Measurements from ENCODE around the gene SLC1A2.

The SLC1A2 gene

GRCh38 chr11:35402751-35403660 is 16.4 kb downstream of the SLC1A2 start:
- no peak for DNase-seq (ENCODE audit: extremely low read depth, insufficient read length)
- TF ChIP-seq, protein P1, sequence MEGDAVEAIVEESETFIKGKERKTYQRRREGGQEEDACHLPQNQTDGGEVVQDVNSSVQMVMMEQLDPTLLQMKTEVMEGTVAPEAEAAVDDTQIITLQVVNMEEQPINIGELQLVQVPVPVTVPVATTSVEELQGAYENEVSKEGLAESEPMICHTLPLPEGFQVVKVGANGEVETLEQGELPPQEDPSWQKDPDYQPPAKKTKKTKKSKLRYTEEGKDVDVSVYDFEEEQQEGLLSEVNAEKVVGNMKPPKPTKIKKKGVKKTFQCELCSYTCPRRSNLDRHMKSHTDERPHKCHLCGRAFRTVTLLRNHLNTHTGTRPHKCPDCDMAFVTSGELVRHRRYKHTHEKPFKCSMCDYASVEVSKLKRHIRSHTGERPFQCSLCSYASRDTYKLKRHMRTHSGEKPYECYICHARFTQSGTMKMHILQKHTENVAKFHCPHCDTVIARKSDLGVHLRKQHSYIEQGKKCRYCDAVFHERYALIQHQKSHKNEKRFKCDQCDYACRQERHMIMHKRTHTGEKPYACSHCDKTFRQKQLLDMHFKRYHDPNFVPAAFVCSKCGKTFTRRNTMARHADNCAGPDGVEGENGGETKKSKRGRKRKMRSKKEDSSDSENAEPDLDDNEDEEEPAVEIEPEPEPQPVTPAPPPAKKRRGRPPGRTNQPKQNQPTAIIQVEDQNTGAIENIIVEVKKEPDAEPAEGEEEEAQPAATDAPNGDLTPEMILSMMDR (IDR thresholded peaks at IDR 0.05; ENCODE audit: insufficient read depth, low read length, poor library complexity, severe bottlenecking) = no peak
- H3K4me3 ChIP-seq (replicated peaks; ENCODE audit: low read depth, low read length) = no peak overlapping the region
- no peaks in the 10 kb centered on the region; the same call in 1 of the 2 replicates for H3K27me3 ChIP-seq (replicated peaks; ENCODE audit: control insufficient read depth, insufficient read depth, low read length)
- no peaks in the 10 kb centered on the region for H3K36me3 ChIP-seq (ENCODE audit: control insufficient read depth, insufficient read depth, low read length)

DNA sequence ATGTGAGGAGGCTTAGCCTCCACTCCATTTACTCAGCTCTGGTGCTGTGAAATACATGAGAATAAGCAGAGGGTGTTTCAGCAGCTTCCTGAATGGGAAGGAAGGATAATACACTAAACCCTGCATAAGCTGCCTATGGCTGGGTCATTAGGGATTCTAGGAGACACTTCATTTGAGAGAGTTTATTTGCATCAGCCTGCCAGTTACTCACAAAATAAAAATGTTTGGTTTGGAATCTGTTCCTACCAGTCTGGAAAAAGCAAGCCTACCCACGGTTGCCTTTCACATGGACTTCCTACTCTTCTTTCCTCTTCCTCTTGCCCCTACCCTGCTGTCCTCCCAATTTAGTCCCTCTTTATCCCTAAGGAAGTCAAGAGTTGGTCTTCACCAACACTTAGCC is 20.5 kb downstream of the SLC1A2 start:
- no peaks in the 10 kb centered on the region for H3K36me3 ChIP-seq (ENCODE audit: control insufficient read depth, insufficient read depth, low read length)
- TF ChIP-seq, protein P1 (IDR thresholded peaks at IDR 0.05; ENCODE audit: insufficient read depth, low read length, poor library complexity, severe bottlenecking) = no peak
- H3K27me3 ChIP-seq (replicated peaks; ENCODE audit: control insufficient read depth, insufficient read depth, low read length) = no peaks in the 10 kb centered on the region
- H3K4me3 ChIP-seq (replicated peaks; ENCODE audit: low read depth, low read length) = no peak overlapping the region
- DNase-seq (ENCODE audit: extremely low read depth, insufficient read length) = no peak

GRCh38 chr11:35394941-35395340 is 24.4 kb downstream of the SLC1A2 start:
- TF ChIP-seq, protein P1 (IDR thresholded peaks at IDR 0.05; ENCODE audit: insufficient read depth, low read length, poor library complexity, severe bottlenecking) = no peak
- H3K4me3 ChIP-seq (replicated peaks; ENCODE audit: low read depth, low read length) = no peak overlapping the region
- no peak for DNase-seq (ENCODE audit: extremely low read depth, insufficient read length)
- no peaks in the 10 kb centered on the region for H3K36me3 ChIP-seq (ENCODE audit: control insufficient read depth, insufficient read depth, low read length)
- H3K27me3 ChIP-seq (replicated peaks; ENCODE audit: control insufficient read depth, insufficient read depth, low read length) = no peaks in the 10 kb centered on the region

DNA sequence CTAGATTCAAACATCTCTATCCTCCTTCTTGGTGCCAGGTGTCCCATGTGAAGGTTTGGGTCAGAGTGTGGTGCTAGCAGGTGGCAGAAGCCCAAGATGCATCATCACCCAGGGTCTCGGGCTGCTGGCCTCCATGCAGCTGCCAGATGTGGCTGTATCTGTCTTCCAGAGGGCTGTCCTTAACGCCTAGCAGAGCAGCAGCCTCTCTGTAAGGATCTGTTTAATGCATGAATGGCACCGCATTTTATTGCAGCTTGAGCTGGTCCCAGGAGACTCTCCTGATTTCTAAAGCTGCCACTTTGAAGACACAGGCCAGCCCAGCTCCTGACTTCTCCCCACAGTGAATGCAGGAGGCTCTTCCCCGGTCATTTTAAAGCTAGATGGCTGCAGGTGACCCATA is 26.3 kb downstream of the SLC1A2 start:
- TF ChIP-seq, protein P1 (IDR thresholded peaks at IDR 0.05; ENCODE audit: insufficient read depth, low read length, poor library complexity, severe bottlenecking) = no peak
- H3K27me3 ChIP-seq (replicated peaks; ENCODE audit: control insufficient read depth, insufficient read depth, low read length) = no peaks in the 10 kb centered on the region
- DNase-seq (ENCODE audit: extremely low read depth, insufficient read length) = no peak
- no peak overlapping the region for H3K4me3 ChIP-seq (replicated peaks; ENCODE audit: low read depth, low read length)
- no peaks in the 10 kb centered on the region for H3K36me3 ChIP-seq (ENCODE audit: control insufficient read depth, insufficient read depth, low read length)

DNA sequence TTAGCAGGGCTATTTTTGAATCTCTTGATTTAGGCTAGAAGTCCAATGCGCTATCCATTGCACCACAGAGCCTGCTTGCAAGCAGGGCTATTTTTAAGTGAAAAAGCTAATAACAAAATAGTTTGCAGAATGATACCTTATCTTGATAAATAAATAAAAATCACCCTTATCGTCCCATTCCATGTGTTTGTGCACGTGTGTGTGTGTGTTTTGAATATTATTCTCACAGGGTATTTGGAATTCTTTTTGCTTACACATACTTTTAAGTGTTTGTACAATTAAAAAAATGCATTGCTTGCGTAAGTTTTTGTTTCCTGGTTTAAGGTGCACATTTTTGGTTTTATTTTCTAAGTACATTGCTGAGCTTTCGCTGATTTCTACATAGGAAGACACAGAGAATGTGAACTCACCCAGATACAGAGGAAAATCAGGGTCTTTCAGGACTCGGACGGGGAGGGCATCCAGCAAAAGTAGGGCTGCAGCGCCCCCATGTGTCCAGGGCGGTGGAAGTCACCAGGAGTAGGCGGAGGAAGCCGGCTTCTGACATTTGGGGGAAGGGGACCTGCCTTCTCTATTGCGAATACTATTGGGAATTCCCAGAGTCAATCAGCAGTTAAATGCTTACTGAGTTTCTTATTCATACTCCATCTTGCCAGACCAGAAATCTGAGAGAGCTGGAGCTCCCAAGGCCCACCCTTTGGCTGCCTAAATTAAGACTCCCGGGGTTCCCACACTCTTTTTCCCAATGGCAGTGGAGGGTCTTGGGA is 27.3 kb downstream of the SLC1A2 start:
- TF ChIP-seq, protein P1 (IDR thresholded peaks at IDR 0.05; ENCODE audit: insufficient read depth, low read length, poor library complexity, severe bottlenecking) = peak; percentile 86
- no peaks in the 10 kb centered on the region for H3K36me3 ChIP-seq (ENCODE audit: control insufficient read depth, insufficient read depth, low read length)
- H3K4me3 ChIP-seq (replicated peaks; ENCODE audit: low read depth, low read length) = no peak overlapping the region
- peak; percentile 78 for DNase-seq (ENCODE audit: extremely low read depth, insufficient read length)
- H3K27me3 ChIP-seq (replicated peaks; ENCODE audit: control insufficient read depth, insufficient read depth, low read length) = no peaks in the 10 kb centered on the region
